ENCODE data around the gene TBC1D22A.

TBC1D22A gene

DNA sequence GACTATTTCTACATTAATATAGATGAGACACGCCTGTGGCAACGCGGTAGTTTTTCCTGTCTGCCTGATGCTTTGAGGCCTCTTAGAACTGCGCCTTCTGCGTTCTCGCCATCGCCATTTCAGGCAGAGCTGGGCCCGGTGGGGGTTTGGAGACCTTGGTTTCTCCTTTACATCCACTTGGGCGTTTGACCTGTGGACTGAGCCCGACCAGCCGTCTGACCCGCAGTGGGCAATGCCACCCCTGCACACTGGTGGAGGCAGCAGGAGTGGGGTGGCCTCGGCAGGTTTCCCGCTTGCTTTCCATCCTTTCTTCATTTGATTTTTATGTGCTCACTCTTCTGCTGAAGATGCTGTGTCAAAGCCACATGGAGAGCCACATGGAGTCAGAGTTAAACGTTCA, 130.4 kb downstream of the TBC1D22A start:
- DNase-seq: no peak

DNA sequence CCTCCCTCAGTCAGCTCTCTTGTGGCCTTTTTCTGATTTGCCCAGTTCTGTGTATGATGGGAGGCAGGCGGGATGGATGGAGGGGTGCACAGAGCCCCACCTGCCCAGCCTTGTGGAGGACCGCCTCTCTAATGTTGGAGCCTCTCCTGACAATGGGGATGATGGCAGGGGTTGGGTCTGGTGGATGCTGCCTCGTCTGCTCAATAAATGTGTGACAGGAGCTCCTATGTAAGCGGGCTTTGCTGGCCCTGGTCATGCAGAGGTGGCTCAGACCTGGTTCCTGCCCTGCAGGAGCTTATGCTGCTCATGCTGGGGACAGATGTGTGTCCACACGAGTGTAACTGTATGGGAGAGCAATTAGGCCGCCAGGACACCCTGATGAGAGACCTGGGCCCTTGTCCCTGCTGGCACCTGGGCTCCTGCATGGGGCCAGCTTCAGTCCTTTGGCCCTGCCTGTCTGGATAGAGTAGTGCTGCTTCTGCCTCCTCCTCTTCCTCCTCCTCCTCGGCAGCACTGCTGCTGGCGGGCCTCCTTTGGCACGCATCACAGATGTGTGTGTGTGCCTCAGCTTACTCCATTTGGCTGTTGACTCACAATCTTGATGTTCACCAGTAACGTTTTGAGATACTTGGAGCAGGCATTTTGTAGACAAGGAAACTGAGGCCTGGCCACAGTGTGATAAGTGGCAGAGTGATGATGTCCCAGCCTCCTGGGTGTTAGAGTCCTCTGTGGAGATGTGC, 131.0 kb downstream of the TBC1D22A start:
- DNase-seq: no peak

DNA sequence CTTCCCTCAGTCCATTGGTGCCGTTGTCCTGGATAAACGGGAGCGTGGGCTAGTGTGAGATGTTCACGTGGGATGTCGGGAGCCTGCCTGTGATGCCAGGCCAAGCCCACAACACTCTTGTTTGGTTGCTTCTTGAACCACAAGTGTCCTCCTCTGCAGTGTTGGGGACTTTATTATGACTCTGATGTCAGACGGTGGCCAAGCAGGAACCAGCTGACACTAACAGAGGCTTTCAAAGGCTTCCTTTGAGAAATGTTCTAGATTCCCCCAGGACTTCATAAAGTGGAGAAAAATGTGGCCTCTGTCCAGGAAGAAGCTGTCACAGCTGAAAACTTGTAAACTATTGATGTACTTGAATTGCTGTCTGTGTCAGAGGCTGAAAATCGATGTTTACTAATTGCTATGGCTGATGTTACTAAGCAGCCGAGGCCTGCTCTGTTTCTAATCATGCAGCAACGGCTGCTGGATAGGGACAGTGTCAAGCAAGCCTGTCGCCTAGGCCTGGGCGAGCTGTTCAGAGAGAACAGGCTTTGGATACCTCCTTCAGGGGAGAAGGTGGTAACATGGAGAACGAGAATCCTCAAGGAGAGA, 131.7 kb downstream of the TBC1D22A start:
- DNase-seq: no peak

DNA sequence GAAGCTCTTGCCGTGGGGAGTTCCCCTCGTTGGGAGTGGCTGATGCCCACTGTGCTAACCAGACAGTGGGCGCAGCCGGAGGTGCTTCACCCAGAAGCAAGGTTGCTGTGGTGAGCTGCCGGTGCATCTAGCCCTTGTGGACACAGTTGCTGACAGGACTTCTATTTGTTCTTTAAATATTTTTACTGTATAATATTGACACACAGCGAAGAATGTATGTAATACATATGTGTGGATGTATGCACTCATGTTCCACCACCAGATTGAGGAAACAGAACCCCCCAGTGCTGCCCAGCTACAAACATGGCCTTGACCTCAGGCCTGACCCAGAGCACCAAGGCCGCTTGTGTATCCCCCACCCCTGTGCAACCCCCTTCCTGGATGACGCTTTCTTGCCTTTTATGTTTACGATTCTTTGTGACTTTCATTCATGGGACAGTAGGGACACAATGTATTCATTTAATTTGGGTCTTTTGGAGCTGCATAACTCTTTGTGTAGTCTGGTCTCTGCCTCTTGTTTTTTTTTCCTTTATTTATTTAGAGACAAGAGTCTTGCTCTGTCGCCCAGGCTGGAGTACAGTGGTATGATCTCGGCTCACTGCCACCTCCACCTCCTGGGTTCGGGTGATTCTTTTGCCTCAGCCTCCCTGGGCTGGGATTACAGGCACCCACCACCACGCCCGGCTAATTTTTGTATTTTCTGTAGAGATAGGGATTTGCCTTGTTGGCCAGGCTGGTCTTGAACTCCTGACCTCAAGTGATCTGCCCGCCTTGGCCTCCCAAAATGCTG, 132.6 kb downstream of the TBC1D22A start:
- no peak for DNase-seq

DNA sequence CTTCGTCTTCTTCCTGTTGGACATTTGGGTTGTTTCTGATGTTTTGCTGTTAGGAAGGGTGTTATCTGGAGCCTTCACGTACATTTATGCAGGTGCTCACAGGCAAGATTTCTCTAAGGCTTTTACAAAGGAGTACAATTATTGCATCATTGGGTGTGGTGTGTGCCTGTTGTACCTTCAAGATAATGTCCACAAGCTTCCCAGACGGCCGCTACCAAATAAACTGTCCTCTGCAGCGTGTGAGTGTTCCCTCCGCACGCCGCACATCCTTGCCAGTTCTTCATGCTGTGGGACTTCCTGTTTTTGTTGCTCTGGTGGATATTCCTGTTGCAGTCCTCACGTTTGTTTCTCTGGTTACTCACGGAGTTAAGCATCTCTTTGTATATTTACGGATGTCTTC, 133.3 kb downstream of the TBC1D22A start:
- DNase-seq: no peak

DNA sequence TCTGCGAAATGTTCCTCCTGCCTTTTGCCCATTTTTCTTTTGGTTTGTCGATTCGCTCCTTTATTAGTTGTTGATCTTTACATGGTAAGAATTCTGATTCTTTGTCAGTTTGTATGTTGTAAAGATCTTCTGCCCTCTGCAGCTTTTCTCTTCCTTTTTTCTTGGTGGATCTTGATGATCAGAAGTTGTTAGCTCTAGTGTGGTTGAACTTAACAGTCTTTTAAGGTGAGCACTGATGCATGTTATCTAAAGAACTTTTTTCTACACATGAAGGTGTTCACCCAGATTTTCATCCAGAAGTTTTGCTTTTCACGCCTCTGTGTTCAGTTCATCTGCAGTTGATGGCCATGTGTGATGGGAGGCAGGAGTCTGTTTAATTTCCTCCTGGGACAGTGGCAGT, 133.7 kb downstream of the TBC1D22A start:
- DNase-seq: no peak

DNA sequence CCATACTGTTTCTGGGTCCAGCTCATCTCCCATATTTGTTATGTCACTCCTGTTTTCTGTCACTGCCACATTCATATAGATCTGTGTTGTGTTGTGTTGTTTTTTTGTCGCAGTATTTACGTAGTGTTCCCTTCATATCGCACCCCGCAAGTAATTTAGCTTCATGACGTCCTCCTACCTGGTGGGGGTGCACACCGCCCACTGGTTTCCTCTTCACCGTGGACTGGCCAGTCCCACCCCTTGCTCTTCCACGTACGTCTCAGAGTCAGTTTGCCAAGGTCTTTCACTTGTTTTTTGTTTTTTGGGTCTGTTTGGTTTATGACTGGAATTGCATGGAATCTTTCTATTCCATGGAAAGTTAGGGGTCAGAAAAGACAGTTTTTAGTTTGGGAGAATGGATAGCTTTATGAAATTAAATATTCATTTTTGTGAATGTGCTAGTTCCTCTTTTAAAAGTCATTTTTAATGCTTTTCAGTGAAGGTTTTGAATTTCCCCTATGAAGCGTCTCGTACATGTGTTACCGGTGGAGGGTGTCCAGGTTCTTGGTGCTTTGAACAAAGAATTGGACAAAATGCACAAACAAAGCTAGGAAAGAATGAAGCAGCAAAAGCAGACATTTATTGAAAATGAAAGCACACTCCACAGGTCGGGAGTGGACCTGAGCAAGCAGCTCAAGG, 134.3 kb downstream of the TBC1D22A start:
- DNase-seq: no peak

DNA sequence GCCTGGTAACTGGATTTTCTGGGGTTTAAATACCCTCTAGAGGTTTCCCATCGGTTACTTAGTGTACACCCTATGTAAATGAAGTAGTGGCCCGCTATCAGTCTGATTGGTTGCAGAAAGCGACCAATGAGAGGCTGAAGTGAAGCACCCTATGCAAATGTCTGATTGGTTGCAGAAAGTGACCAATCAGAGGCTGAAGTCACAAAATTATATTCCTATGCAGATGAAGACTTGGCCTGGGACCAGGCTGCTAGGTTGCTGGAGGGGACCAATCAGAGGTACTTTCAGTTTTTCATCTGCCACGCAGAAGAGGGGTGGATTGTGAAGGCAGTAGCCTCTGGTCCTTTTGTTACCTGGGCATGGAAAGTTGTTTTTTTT, 134.8 kb downstream of the TBC1D22A start:
- no peak for DNase-seq

DNA sequence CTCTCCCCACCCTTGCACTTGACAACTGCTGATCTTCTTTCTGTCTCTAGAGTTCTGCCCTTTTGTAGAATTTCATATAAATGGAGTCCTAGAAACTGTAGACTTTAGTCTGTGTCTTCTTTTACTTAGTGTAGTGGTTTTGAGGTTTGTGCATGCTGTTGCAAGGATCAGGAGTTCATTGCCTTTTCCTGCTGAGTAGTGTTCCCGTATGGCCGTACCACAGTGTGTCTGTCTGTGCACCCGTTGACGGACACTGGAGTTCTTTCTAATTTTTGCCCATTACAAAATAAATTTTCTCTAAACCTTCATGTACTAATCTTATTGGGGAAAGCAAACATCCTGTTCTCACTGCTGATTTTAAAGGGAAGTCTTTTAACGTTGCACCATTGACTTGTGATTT, 138.1 kb downstream of the TBC1D22A start:
- no peak for DNase-seq

DNA sequence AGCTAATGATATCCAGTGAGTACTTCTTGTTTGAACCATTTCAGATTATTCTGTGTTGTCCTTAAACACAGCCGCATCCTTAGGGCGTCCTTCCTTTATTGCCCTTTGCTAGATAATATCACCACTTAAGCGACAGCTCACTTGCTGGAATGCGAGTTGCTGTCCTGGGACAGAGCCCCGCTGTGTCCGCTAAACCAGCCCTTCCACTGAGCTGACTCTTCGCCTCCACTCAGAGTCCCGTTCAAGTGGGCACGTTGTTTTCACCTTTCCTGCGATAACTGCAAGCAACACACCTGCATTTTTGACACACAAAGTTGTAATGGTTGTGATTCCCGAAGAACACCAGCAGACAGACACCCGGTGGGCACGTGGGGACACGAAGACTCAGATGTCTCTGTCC, 140.0 kb downstream of the TBC1D22A start:
- no peak for DNase-seq

DNA sequence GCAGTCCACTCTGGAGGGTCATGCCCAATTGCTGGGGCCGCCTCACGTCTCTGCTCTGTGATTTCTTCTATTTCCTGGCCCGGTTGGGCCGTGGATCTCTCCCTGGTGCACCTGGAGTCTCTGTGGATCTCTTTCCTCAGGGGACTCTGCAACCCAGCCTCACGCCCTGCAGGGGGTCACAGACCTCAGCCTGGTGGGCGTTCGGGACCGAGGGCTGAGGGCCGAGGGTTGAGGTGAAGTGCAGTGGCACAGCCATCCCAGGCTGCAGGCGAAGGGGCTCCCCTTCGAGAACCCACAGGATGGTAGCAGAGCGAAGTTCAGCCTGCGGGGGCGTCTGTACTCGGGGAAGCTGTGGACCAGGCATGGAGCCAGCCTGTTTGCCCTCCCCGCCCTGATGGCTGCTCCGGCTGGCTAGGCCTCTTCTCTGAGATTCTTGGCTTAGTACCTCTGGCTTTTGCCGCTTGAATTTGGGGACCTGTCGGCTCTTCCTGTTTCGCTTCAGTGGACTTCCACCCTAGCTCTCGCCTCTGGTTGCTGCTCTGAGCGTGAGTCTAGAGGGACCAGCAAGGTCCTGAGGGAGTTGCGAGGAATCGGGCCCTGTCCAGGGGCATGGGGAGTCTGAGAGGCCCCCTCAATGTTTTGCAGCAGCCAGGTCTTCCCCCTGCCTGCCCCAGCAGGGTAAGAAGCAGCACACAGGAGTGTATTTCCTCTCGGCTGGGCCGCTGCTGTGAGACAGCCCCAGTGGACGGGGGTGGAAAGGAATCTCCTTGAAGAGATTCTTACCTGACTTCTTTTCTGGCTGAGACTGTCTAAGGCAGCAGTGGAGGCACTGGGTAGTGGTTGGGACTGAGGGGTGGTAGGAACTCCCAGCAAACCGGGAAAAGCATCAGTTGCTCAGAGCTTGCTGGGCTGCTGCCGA, 140.8 kb downstream of the TBC1D22A start:
- no peak for DNase-seq

DNA sequence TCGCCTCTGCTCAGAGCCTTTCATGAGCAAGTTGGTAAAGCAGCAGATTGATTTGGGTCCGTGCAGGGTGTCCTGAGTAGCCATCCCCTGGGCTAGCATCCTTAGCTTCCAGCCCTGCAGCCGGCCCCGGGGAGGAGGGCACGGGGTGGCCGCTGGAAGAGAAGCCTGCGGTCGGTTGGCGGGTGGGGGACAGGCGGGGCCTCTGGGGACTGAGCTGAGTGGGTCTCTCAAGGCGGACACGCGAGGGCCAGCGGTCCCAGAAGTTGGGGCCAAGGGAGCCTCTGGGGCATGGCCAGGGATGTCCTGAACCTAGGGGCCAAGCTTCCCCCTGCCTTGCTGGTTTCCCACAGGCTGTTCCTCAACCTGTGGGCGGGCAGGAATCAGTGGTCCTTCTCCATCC, 143.0 kb downstream of the TBC1D22A start:
- no peak for DNase-seq

DNA sequence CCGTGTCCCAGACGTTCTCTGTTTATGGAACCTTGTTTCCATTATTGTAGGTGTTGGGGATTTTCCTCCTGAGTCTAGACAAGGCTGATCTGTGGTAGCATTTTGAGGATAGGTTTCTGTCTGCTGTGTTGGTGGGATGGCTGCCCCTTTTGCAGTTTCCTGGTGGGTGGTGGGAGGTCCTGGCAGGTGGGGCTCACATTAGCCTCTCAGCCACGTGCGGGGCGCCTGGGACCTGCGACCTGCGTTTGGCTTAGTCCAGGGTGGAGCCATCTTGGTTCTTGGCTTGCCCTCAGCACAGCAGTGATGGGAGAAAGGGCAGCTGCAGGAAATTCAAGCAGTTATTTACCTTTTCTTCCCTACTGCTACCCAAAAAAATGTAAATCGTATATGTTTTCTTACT, 143.4 kb downstream of the TBC1D22A start:
- DNase-seq: no peak

DNA sequence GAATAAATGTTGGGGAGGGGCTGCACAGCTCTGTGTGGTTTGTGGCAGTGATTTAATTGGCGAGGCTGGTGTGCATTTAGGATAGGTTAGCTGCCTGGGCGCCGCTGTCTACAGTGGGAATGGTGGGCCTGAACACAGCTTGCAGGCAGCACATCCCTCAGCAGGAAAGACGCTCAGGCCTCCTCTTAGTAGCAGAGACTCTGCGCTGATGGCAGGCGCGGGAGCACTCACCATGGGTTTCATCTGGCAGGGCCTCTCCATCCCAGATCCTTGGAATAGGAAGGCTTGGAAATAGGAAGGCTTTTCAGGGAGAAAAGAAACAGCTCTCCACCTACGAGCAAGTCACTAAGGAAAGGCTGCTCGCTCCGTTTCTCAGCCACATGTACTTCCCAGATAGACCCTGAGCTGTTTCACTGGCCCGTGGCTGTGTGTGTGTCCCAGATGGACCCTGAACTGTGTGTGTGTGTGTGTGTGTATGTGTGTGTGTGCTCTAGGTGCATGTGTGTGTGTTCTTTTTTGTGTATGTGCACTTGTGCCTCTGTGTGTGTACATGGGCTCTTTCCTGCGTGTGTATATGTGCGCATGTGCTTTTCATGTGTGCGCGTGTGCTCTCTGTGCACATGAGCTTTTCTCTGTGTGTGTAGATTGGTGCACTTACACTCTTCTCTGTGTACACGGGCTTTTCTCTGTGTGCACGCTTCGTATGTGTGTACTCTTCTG, 144.0 kb downstream of the TBC1D22A start:
- DNase-seq: no peak

DNA sequence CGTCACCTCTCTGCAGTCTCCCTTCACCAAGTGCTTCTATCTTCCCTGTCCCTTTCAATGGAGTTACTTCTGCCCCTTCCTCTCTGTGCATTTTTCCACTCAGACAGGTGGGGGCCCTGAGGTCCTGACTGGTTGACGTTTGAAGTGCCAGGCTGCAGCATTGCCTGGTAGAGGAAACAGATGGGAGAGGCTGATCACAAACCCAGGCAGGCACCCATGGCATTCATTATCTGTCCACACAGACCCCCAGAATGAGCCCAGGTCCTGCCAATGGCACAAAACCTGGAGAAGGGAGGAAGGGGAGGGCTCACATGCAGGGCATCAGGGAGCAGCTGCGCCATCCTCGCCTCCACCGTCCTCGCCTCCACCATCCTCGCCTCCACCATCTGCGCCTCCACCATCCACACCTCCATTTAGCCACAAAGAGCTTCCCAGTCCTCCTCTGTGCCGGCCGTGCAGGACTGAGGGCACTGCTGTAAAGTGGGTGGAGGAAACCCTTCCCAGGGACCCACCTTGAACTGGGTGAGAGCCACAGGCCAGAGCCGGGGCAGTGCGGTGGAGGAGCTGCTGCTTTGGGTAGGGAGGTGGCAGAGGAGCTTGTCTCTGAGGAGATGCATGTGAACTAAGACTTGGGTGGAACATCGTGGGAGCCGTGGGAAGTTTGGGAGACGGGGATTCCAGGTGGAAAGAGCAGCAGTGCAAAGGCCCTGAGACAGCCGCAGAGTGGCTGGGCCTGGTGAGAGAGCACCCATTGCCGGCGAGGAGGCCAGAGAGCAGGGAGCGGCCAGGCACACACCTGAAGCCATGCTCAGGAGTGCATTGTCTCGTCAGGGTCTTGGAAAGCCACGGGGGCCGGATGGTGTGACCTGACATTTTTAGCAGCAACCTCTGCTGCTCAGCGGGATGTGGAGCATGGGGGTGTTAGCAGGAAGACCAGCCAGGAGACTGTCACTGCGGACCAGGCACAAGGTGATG, 145.1 kb downstream of the TBC1D22A start:
- no peak for DNase-seq

DNA sequence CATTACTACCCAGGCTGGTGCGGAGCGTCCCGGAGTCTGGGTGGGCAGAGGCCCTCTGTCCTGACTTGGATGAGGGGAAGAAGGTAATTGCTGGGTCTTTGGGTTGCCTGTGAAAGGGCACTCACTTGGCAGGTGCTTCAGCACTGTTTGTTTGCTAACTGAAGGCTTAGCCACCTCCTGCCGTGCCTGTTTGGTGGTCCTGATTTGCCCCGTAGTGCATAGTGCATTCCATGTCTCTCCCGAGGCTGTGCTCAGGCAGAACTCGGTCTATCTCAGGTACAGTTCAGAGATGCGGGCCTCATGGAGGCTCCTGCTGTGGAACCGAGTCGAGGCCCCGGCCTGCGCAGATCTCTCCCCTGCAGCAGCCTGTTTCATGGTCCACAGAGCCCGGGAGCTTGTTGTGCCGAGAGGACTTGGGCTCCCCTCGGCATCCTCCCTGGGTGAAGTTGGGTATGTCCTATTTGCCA, 146.2 kb downstream of the TBC1D22A start:
- DNase-seq: no peak

DNA sequence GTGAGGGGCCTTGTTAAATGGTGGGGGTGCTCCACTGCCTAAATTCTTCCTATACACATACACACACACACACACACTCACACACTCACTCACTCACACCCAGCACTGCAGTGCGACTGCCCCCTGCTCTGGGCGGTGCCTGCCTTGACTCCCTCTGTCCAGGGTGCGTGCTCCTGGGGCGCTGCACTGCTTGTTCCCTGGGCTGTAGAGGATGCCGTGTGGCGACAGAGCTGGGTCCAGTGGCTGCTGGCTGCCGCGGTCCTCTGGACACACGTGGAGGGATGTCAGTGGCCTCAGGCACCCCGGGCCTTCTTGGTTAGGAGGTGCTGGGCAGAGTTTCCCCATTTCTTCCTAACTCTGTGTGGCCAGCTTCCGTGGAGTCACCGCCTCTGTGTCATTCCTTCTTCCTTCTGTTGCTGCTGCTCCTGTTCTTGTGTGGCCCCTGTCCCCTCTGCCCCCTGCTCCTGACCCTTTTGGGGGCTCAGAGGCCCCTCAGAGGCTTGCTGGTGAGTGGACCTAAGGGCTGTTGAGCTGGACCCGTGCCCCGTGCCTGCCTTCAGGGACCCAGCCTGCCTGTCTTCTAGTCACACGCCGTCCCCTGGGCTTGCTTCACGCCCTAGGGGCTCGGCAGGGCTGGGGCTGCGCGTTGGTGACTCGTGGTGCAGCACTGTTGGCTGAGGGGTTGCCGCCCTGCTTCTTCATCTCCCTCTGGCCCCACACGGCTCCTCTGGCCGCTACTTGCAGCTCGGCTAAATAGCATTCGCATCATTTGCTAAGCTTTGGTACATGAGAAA, 147.0 kb downstream of the TBC1D22A start:
- no peak for DNase-seq

DNA sequence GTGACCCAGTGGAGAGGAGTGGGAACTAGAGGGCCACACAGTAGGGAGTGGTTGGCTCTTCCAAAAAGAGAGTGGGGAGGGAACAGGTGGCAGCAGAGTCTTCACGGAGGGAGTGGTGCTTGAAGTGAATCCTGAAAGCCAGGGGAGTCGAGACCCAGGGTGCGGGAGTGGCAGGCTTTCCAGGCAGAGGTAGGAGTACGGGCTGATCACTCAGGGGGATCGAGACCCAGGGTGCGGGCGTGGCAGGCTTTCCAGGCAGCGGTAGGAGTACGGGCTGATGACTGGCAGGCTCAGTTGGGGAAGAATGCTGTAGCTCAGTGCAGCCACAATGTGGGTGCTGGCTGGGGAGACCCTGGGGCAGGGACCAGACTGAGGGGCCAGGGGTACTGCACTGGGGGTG, 148.2 kb downstream of the TBC1D22A start:
- no peak for DNase-seq

DNA sequence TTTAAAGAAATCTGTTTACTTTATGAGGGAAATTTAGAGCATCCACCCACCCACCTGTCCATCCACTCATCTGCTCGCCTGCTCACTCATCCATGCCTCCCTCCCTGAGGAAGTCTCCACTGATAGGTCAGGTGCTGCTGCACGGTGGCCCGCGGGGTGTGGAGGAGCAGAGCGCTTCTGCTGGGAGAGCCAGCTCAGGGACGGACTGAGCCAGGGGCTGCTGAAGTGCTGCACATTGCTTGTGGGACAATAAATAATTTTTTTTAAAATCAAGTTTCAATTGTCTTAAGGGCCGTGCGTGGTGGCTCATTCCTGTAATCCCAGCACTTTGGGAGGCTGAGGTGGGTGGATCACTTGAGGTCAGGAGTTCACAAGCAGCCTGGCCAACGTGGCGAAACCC, 148.9 kb downstream of the TBC1D22A start:
- DNase-seq: no peak

DNA sequence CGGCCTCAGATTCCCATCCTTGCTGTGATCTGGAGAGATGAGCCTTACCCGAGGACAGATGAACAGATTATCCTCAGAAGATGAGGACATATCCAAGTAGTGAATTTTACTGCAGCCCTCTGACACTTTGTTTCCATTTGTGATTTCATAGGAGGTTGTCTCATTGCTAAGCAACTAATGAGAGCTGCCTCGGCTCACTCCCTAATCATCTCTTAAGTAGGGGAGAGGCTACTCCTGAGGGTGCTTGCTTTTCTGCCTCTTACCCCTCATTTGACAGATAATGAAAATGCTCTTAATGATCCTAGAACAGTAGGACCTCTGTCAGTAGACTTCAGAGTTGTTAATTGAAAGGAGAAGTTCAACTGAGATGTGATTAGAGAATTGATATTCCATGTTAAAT, 150.9 kb downstream of the TBC1D22A start:
- DNase-seq: no peak
